Right lobe of liver (tissue), 4 donors: ENCODE data around the gene N4BP2L2.

ENCODE experiments used
- CTCF ChIP-seq, 4 donors: fragments of 200-600 bp in 3 of 4; fragments of 450-650 bp in 1 of 4; IDR thresholded peaks; one replicate each; pipeline versions ENCODE4 v1.5.1 to v1.8.0; 2016 to 2022; ENCODE audit warnings: antibody characterized with exemption in 4 of 4, mild to moderate bottlenecking in 2 of 4
- POLR2A ChIP-seq: fragments of 450-650 bp; IDR thresholded peaks from one replicate; pipeline ENCODE4 v1.6.1; 2017; ENCODE audit warnings: antibody characterized with exemption, mild to moderate bottlenecking
- donor health status: DM: no; HTN: no; CAD: no.
- donor health status: DM: no; HTN: no; CAD: no.
- donor health status: DM: no; HTN: yes; CAD: no.

GRCh38 chr13:32549788-32550187 is 11.2 kb upstream of the N4BP2L2 start:
- no peak for TF ChIP-seq CTCF (IDR thresholded peaks at IDR 0.05)
- TF ChIP-seq POLR2A = no peak
